Astrocyte of the spinal cord (primary cell): ENCODE results near the gene PHACTR3.

Experiments used
- DNase-seq: peaks from one replicate; pipeline ENCODE4 v3.0.0; 2011; ENCODE audit warnings: low read depth, low spot score
- H3K4me3 ChIP-seq: 2 replicates; pipeline ENCODE4 v1.5.1; 2011; ENCODE audit warnings: low read depth, mild to moderate bottlenecking, low read length, moderate library complexity
- CTCF ChIP-seq: IDR thresholded peaks from 2 replicates; pipeline ENCODE4 v1.5.1; 2012; ENCODE audit warnings: low read depth, mild to moderate bottlenecking, low read length, inconsistent platforms
- in situ Hi-C: cut with HindIII; loops from 2 replicates; pipeline ENCODE4 v1.10.0; 2017; ENCODE audit warnings: low sequenced_read_pairs

Gene PHACTR3

GRCh38 chr20:59804871-59805665 lies 200.7 kb downstream of the PHACTR3 start:
- TF ChIP-seq CTCF, result no peak
- H3K4me3 ChIP-seq, result no peak overlapping the region
- no peak for DNase-seq
- in situ Hi-C loops, result no loop called here

DNA sequence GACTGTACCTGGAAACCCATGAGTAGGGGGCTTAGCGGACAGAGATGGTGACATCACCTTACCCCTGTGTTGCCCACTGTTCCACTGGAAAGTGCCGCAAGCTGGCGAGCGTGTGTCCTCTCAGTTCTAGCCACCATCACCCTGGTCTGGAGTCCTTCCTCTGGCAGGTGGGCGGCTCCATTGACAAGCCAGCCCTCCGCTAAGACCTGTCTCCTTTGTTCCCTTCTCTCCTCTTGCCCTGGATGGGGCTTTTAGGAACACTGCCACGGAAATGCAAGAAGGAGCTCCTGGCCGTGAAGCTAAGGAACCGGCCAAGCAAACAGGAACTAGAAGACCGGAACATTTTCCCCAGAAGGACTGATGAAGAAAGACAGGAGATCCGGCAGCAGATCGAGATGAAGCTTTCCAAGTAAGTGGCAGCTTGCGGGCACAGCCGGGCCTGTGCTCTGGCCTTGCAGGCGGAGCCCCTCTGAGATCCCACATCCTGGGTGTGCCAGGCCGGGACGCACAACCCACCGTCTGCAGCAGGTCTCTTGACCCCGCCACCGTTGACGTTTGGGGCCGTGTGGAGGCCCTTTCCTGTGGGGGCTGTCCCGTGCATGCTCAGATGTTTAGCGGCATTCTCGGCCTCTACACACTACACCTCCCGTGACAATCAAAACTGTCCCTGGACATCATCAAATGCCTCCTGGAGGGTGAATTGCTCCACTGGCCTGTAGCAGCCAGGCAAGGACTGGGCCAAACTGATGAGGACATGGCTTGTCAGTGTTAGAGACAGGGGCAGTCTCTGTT lies 201.6 kb downstream of the PHACTR3 start:
- no peak for DNase-seq
- H3K4me3 ChIP-seq, result no peak overlapping the region
- no peak for TF ChIP-seq CTCF
- in situ Hi-C loops, result no loop called here

- no peak for TF ChIP-seq CTCF
- H3K4me3 ChIP-seq, result no peak overlapping the region
- in situ Hi-C loops, result no loop called here
- DNase-seq, result no peak
Observed at GRCh38 chr20:59806578-59806975, 202.2 kb downstream of the PHACTR3 start.

GRCh38 chr20:59807909-59808728 lies 203.8 kb downstream of the PHACTR3 start:
- in situ Hi-C loops, result no loop called here
- TF ChIP-seq CTCF, result no peak
- no peak overlapping the region for H3K4me3 ChIP-seq
- no peak for DNase-seq

DNA sequence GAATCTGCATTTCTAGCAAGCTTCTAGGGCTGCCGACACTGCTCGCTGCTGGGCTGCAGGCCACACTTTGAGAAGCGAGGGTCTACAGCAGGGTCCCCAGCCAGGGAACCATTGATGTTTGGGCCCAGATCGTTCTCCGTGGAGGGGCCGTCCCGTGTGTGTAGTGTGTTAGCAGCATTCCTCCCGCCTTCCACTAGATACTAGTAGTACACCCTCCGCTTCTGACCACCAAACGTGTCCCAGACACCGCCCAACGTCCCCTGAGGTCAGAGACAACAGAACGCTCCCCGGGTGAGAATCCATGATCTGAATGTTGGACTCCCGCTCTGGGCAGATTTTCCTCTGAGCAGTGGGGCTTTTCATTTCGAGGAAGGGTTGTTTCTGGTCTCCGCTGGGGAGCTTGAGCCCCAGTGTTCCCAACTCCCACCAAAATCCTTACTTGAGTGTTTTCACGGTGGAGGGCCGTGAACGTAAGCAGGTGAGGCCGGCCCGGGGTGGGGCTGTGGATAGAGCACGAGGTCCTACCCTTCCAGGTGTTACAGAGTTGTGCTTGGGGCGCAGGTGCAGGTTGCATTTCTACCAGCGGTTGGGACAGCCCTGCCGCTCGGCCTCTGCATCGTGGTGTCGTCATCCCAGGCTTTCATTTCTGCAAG lies 204.5 kb downstream of the PHACTR3 start:
- DNase-seq, result no peak
- H3K4me3 ChIP-seq, result no peak overlapping the region
- no peak for TF ChIP-seq CTCF
- in situ Hi-C loops, result no loop called here
